ENCODE measurements around the gene VAMP3.
A peak's percentile ranks its signal among the peaks of the same experiment; 100 is the strongest.
"Not testable (repeated sequence)": the region's sequence is repeated elsewhere in the genome, so short reads cannot be mapped to it uniquely, and the experiment has no call there.

VAMP3 gene

GRCh38 chr1:7769673-7770412 lies 1.3 kb upstream of the VAMP3 start:
- no peak for DNase-seq

GRCh38 chr1:7770669-7770996 lies 463 bp upstream of the VAMP3 start:
- no peak for DNase-seq

GRCh38 chr1:7771823-7772299 lies 765 bp downstream of the VAMP3 start:
- DNase-seq, result no peak

GRCh38 chr1:7777591-7777990 lies 6.5 kb downstream of the VAMP3 start:
- DNase-seq, result no peak

- DNase-seq, result no peak
Measured at GRCh38 chr1:7778133-7778628, 7.1 kb downstream of the VAMP3 start.

- DNase-seq, result no peak
Measured at GRCh38 chr1:7780976-7781375, 9.9 kb downstream of the VAMP3 start.

GRCh38 chr1:7781501-7781900 lies 10.4 kb downstream of the VAMP3 start:
- no peak for DNase-seq

GRCh38 chr1:7781923-7782495 lies 10.9 kb downstream of the VAMP3 start:
- DNase-seq, result no peak

- no peak for DNase-seq
Measured at GRCh38 chr1:7783178-7783711, 12.1 kb downstream of the VAMP3 start.

- peak; percentile 97 for DNase-seq
Measured at GRCh38 chr1:7783826-7784491, 12.9 kb downstream of the VAMP3 start, which contains the start of gene PER3. Gene PER3, plus strand, starts transcription at chr1:7784291. Its CDS starts 587 bp downstream, at chr1:7784878.

- DNase-seq, result no peak
Measured at GRCh38 chr1:7784492-7785071, 13.5 kb downstream of the VAMP3 start.

- no peak for DNase-seq
Measured at GRCh38 chr1:7785108-7785507, 14.0 kb downstream of the VAMP3 start.

GRCh38 chr1:7786795-7787194 lies 15.7 kb downstream of the VAMP3 start:
- no peak for DNase-seq

- DNase-seq, result no peak
Measured at GRCh38 chr1:7789828-7790227, 18.7 kb downstream of the VAMP3 start.

- not testable (repeated sequence) for DNase-seq
Measured at GRCh38 chr1:7791027-7791426, 19.9 kb downstream of the VAMP3 start.

GRCh38 chr1:7795406-7795805 lies 24.3 kb downstream of the VAMP3 start:
- DNase-seq, result no peak

GRCh38 chr1:7805460-7805859 lies 34.4 kb downstream of the VAMP3 start:
- no peak for DNase-seq

GRCh38 chr1:7808253-7808844 lies 37.3 kb downstream of the VAMP3 start:
- DNase-seq, result no peak

GRCh38 chr1:7809742-7810141 lies 38.6 kb downstream of the VAMP3 start:
- DNase-seq, result no peak

- no peak for DNase-seq
Measured at GRCh38 chr1:7810395-7810794, 39.3 kb downstream of the VAMP3 start.

GRCh38 chr1:7811476-7811875 lies 40.4 kb downstream of the VAMP3 start:
- no peak for DNase-seq

- DNase-seq, result no peak
Measured at GRCh38 chr1:7813677-7814373, 42.7 kb downstream of the VAMP3 start.
